HG03439 (cell line): ENCODE results near the gene SLX4.

Experiments used
- ATAC-seq: cut with Tn5 transposase; IDR thresholded peaks from one replicate; pipeline ENCODE4 v1.9.1; 2021; ENCODE audit warnings: mild to moderate bottlenecking, moderate library complexity; ENCODE audit not compliant: unreplicated experiment

The SLX4 gene

DNA sequence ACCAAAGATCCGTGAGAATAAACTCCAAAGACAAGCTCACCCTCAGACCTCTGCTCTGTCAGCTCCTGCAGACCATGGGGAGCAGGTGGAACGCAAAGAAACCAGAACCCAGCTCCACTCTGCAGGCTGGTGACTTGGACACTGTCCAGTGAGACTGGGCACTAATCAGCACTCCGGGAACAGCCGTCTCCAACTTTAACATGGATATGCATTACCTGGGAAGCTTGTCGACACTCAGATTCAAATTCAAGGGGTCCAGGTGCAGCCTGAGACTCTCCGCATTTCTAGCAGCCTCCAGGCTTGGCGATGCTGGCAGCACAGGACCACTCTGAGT, 9.1 kb downstream of the SLX4 start:
- no peak for ATAC-seq

DNA sequence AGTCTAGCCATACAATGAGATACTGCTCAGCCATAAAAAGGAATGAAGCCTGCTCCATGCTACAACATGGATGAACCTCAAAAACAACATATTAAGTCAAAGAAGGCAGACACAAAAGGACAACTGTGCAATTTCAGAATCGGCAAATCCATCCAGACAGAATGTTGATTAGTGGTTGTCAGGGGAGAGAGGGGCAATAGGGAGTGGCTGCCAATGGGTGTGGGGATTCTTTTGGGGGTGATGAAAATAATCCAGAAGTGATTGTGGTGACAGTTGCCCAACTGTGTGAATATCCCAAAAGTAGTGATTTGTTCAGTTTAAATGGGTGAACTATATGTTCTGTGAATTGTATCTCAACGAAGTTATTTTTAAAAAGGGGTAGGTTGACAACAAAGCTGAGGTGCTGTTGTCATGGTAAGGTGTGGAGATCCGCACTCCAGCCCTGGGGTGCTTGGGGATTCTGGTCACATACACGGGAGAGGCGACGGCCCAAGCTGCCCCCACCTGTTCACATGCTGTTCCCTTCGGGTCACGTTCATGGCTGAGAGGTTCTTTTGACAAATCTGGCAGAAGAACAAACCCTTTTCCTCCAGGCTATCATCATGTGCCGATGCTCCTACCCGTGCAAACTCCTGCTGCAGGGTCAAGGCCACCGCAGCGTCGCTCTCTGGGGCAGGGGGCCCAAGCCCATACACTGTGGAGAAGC, 9.6 kb downstream of the SLX4 start:
- ATAC-seq: no peak

DNA sequence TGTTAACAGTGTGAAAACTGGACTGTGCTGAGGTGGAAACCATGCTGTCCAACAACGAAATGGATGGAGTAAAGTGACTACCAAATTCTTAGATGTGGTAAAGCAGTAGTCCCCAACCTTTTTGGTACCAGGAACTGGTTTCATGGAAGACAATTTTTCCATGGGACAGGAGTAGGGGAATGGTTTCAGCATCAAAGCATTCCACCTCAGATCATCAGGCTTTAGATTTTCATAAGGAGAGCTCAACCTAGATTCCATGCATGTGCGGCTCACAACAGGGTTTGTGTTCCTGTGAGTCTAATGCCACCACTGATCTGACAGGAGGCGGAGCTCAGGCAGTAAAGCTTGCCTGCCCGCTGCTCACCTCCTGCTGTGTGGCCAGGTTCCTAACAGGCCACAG, 11.5 kb downstream of the SLX4 start:
- ATAC-seq: no peak

DNA sequence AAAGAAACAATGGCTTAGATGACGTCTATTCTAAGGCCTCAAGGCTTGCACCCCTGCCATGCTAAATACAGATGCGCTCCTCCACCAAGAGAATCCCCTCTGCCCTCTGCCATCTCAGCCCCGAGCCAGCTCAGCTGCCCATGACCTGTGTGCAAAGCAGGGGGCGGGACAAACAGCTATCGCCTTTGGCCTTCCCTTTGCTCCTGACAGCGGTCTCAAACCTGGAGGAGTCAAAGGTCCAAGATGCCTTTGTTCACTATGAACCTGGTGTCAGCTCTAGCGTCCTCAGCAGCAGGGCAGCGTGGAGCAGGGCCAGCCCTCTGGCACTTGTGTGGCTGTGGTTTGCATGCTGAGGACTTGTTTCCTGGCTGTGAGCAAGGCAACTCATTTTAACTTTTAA, 12.3 kb downstream of the SLX4 start:
- ATAC-seq: no peak

DNA sequence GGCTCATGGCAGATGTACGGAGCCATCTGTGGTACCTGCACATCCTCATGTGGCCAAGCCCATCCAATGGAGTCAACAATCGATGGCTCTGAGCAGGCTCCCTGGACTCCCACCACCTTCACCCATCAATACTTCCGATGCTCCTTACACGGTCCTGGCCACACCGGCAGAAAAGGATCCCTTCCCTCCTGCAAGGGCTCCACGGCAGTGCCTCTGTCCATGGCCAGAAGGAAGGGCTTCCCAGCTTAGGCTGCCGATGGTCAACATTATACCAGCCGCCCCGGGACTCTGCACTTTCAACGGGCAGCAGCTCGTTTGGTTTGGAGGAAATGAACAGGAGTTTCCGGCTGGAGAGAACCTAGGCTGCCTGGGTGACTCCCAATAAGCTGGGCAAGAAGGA, 13.2 kb downstream of the SLX4 start:
- no peak for ATAC-seq

DNA sequence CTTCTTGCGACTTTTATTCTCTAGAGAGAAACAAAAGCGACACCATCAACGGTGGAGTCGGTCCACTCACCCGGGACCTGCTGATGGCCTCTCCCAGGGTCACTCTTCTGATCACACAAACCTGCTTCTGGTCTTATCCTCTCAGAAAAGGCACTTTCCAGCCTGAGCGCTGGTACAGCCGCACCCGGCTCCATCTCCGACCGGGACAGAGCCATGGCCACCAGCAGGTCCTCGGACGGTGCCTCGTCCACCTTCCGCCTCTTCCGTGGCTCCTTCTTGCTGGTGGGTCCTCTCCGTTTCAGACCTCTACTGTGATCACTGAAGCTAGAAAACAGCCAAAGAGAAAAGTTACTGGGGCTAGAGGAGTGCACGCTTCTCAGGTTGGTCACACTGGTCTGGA, 13.7 kb downstream of the SLX4 start:
- ATAC-seq: no peak

DNA sequence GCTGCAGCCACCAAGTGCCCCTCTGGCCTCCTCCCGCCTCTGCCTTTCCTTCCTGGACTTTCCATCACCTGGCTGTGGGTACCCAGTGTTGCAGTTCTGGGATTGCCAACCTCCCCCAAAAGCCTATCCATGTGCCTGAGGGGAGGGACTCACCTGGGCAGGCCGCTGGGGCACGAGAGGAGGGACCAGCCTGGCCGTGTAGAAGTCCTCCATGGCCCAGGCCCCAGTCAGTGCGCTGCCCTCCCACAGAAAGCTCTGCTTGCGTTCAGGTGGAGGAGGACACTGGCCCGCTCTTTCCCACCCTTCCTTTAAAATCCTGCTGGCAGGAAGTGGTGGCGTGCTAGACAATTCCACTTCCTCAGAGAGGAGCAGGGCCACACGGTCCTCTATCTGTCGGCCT, 14.2 kb downstream of the SLX4 start:
- no peak for ATAC-seq

DNA sequence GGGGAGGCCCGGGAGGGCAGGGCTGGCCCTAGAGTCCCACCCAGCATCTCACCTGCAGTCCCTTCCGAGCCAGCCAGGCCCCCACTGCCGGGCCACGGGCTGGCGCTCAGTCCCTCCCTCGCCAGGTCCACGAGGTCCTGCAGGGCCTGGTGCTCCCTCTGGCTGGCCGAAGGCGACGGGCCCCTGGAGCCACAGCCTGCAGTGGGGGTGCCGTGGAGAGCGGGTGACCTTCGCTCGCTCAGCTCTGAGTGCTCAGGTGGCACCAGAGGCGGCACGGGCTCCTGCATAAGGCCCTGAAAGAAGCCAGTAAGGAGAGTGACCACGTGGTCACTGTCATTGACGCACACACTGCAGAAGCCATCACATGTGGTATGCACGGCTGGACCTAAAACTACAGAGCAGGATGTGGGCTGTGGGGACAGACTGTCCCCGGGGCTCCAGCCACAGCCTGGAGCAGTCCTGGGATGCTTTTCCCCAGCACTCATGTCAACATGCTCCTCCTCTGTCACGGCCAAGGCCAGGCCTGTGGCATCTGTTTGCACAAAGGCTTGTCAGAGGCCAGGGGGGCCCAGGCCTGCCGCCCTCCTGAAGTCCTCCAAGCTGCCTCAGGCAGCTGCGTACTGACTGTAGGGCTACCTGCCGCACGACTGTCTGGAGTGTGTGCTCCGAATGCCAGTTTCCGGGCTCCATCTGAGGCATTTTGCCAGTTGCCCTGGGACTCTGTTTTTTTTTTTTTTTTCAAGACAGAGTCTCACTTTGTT, 15.1 kb downstream of the SLX4 start:
- no peak for ATAC-seq

DNA sequence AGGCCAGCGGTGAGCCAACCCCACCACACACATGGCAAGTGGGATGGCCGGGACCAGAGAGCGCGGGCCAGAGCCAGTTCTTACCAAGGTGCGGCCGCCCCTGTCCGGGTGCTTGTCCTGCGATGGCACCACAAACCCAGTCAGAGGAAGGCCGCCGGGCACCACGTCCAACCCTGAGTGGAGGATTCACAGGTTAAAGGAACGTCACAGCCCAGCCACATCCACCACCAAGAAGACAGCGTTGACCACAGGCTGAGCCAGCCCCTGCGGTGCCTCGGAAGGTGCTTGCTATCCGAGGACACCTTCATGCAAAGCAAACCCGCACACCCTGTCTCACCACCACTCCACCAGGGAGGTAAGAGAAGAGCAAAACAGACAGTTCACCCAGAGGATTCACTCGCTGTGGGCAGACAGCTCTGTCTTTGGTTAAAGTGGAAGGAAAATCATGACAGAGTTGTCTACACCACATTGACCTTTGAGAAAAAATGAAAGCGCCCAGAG, 15.8 kb downstream of the SLX4 start:
- no peak for ATAC-seq

DNA sequence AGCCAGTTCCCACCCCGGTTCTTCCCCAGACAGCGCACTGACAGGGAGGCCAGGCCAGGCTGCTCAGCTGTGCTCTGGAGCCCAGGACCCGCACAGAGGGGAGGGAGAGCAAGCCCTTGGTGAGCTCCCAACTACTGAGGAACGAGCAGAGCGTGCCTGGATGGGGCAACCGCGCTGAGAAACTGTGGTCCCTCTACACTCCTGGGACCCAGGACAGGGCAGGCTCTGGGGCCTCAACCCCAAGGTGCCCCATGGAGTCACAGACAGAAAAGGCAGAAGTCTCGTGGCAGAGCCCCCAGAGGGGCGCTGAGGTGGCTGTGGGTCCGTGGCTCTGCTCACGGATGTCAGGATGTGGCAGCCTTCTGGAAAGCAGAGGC, 16.3 kb downstream of the SLX4 start:
- ATAC-seq: no peak

DNA sequence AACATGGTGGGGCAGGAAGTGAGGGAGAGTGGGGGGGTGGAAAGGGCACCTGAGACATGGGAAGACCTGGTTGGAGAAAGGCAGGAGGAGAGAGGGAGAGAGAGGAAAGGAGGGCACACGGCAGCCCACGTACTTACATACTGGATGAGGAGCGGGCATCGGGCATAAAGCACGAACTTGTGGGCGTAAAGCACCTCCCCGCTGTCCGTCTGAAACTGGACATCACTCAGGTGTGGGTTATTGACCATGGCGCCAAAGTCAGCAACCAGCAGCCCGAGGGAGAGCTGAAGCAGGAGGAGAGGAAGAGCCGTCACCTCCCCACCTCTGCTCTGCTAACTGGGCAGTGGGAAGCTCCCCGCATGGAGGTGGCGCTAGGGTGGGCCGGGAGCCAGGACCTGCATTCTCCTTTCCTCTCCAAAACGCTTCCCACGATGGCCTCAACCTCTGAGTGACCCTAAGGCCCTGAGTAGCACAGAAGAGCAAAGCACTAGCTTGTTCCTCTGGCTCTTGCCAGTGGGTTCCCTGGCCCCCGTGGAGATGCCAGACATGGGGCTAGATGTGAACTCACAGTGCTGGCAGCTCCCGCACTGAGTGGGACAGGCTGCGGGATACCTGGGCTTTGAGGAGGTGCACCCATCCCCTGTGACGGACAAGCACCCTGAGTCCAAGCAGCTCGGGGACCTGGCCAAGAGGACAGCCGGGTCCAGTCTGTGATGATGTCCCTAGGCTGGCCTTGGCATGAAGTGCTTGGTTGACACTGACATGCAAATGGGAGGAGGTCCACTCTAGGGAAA, 16.9 kb downstream of the SLX4 start:
- ATAC-seq: no peak

DNA sequence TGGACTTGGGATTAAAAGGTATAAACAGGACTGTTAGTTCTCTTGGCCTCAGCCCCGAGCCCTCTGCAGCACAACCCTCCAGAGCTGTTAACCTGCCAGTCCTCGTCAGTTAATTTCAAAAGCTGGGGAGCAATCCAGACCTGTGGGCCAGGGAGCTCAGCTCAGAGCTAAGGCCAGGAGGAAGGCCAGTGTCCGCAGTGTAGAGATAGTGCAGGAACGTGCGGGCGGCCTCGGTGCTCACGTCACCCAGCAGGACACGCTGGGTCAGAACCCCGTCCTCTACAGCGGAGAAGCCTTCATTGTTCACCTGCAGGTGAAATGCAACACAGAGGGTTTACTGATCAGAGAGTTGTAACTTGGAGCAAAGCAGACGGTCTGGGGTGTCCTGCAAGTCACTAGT, 18.8 kb downstream of the SLX4 start:
- ATAC-seq: no peak

DNA sequence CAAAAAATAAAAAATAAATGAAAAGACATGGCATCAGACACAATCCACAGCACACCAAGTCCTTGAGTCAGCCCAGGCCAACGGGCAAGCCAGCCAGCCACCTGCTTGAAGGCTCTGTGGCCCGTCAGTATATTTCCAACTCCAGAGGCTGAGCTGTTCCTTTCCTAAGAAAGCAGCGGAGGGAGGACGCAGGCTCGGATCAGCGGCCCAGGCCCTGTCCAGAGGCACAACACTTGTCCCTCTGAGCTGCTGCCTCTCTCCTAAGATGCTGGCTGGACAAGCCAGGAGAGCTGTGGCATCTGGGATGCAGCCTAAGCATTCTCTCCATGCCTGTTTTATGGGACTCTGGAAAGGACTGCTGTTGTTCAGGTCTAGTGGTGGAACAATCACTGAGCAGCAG, 19.4 kb downstream of the SLX4 start:
- ATAC-seq: no peak

DNA sequence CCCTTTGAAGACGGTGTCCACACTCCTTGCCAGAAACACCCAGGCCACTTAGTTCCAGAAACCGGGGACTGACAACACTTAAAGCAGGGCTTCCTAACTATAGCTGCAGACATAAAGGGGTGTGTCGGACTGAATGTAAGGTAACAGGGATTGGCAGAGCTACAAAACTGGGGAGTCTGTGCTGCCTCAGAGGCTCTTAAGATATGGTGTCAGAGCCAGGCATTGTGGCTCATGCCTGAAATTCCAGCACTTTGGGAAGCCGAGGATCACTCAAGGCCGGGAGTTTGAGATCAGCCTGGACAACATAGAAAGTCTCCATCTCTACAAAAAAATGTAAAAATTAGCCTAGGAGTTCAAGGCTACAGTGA, 20.0 kb downstream of the SLX4 start:
- ATAC-seq: no peak

DNA sequence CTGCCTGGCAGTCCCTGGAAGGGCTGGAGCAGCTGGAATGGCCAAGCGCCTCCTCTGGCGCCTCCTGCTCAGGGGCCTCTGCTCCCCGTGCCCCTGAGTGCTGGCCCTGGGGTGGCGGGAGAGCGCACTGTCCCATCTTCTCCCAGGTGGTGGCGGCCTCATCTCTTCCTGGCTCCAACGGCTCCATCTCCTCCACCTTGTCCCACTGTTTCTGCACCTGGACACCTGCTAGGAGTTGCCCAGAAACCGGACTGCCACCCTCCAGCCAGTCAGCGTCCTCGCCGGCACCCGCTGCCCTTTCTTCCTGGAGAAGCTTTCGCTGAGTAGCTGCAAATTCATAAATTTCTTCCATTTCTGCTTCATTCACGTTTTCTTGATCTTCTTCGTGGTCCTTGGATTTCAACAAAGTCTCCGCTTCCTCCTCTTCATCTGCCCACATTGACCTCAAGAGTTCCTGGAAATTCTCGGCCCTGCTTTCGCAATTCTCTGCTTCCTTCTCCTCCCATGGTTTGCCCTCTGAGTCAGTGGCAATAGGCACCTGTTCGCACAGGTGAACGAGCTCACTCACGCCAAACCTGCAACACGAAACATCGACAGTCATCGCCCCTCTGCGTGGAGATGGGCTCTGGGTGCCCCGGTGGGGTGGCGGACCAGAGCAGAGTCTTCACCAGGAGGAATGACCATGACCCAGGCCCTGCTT, 20.5 kb downstream of the SLX4 start:
- no peak for ATAC-seq

DNA sequence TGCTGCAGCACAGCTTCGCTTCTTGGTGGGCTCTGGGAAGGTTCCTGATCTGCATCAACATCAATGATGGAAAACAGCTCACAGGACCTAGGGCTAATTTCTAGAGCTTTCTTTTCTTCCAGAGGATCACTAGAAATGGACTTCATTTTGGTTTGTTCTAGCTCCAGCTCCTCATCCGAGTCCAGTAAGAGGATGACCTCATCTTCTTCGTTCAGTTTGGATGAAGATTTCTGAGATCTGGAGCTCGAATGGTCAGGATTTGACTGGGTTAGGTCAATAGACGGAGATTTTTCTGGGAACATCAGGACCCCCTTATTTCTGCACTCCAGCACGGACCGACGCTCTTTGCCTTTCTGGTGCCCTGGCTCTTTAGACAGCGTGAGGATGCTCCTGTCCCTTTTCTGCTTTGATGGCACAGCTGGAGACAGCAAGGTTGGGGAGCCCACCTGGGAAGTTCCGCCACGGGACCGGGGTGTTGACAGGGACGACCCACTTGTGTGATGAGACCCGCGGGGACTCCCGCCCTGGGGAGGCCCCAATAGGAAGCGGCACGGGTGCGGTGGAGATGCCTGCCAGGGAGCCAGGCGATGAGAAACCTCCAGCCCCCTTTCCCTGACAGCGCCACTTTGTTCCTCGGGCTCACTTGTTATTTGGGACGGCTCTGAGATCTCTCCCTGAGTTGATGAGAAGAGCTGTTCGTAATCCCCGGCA, 21.3 kb downstream of the SLX4 start:
- no peak for ATAC-seq

DNA sequence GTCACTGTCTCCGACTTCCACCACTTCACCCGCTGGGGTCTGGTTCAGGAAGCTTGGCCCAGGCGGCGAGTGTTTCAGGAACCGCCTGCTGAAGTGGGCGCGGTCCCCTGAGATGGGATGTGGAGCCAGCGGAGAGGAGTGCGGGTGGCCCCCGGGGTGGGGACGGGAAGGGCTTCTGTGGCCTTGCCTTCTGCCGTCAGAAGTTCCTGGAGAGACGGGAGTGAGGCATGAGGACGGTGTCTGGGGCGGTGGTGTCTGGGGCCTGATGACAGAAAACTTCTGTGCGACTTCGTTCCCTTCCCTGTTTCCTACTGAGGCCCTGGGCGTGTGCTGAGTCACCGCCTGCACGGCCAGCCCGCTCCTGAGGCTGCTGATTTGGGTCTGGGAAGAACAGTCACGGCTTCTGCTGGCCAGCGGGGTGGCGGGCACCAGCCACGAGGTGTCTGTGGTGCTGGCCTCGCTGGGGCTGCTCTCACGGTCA, 21.9 kb downstream of the SLX4 start:
- no peak for ATAC-seq

DNA sequence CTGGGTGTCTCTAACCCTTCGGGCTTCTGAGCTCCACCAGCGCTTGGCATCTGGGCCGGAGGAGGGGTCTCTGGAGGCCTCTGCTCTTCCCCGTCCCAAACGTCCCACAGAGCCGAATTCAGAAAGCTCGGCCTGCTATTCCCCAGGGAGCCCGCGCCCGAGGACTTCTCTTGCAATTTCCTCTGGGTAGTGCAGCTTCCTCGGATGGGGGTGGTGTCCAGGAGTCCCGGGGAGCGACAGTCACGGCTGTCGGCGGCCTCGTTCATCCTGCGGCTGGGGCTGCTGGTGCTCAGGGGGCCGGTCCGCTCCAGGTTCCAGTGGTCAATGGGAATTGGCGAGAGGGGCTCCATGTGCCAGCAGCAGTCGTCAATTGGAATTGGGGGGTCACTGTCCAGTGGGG, 22.4 kb downstream of the SLX4 start:
- no peak for ATAC-seq

DNA sequence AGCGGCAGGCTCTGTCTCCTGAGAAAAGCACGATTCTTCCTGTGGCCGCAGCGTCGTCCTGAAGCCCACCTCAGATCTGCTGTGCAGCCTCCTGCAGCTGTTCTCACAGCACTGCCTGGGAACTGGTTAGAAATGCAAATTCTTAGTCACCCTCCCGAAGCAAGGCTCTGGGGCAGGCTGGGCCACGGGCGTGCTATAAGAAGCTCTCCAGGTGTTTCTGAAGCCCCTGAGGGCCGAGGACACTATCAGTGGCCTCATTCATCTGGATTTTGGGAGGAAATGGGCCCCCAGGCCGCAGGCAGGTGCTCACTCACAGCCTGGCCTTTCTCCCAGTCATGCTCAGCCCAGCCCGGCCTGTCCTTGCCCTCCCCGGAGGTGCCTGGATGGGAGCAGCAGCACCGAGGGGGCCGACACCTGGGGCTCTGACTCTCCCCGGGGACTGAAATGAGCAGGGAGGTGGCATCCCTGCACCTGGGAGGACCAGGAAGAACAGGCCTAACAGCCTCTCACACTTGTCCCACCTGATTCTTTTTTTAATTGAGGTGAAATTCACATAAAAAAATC, 23.8 kb downstream of the SLX4 start:
- peak; percentile 61 for ATAC-seq

DNA sequence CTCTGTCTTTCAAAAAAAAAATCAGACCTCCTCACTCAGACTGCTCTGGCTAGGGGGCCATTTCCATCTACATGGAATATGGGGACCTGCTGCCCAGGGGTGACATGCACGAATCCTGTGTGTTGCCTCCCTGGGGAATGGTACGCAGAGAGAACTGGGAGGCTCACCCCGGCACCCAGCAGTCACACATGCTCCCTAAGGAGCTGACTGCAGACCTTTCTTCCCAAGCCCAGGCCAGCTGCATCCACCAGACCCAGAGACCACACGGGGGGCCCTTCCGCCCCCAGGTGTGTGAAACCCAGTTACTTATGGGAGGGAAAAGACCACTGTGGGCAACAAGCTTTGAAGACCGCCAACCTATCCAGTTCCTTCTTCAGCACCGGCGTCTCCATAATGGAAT, 27.0 kb downstream of the SLX4 start:
- ATAC-seq: no peak
